ENCODE measurements around the gene MAN1B1.

The MAN1B1 gene

DNA sequence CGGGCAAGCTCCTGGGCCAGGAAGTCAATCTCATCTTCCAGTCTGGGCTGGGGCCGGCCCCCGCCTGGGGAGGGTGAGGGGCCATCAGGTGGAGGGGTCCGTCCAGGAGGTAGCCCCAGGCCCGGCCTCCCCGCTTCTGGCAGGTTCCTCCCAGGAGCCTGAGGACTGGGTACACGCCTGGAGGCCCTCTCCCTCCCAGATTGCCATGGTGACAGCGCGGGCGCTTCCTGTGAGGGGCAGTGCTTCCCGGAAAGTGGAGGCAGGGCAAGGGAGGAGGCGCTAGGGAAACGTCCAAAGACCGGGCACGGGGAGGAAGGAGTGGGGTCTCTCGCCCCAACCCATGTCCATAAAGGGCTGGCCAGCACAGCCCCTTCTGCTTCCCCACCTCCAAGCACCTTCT, 45.7 kb upstream of the MAN1B1 start:
- DNase-seq (ENCODE audit: low read depth), result no peak
- TF ChIP-seq, protein P1, sequence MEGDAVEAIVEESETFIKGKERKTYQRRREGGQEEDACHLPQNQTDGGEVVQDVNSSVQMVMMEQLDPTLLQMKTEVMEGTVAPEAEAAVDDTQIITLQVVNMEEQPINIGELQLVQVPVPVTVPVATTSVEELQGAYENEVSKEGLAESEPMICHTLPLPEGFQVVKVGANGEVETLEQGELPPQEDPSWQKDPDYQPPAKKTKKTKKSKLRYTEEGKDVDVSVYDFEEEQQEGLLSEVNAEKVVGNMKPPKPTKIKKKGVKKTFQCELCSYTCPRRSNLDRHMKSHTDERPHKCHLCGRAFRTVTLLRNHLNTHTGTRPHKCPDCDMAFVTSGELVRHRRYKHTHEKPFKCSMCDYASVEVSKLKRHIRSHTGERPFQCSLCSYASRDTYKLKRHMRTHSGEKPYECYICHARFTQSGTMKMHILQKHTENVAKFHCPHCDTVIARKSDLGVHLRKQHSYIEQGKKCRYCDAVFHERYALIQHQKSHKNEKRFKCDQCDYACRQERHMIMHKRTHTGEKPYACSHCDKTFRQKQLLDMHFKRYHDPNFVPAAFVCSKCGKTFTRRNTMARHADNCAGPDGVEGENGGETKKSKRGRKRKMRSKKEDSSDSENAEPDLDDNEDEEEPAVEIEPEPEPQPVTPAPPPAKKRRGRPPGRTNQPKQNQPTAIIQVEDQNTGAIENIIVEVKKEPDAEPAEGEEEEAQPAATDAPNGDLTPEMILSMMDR (IDR thresholded peaks at IDR 0.05; ENCODE audit: low read depth, low read length, missing control alignments), result no peak
- in situ Hi-C loops (cut with HindIII; ENCODE audit: low sequenced_read_pairs), result loop anchor here (25.0 kb wide), 1 partner anchor 254 kb away; the partner anchor contains the start of genes CCDC183 and TMEM141
- H3K4me3 ChIP-seq (ENCODE audit: low read depth, low read length), result no peak overlapping the region

DNA sequence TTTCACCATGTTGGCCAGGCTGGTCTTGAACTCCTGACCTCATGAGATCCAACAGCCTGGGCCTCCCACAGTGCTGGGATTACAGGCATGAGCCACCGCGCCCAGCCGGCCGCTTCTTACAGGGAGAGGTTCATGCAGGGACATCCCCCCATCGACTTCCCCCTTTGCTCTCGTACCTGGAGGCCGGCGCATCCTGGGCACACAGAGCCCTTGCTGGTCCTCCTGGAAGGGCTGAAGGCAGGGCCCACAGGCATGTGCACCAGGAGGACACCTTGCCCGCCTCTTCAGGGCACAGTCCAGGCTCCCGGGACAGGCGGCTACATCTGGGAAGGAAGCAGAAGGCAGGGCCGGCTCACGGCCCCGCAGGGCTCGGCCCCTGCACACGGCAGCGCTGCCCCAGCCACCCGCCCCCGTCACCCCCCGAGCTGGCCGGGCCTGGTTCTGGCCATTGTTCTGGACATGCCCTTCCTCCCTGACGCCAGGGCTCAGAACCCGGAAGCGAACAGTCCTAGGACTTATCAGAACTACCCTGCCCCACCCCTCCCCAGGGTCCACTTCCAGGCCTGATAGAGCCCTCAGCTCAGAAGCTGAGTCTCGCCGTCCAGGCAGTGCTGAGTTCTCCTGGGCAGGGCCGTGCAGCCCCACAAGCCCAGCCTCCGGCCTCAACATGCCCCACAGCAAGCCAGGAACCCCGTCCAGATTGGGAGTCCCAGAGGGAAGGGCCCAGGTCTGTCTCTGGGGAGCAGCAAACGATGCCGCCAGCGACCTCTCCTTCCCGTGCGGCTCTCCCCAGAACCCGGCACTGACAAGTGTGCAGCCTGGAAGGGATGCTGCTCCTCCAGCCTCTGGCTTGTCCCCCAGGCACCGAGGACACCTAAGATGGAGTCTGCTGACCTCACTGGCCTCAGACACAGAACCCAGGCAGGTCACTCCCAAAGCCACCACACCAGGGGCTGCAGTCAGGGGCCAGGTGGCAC, 43.7 kb upstream of the MAN1B1 start:
- in situ Hi-C loops (cut with HindIII; ENCODE audit: low sequenced_read_pairs), result loop anchor here (25.0 kb wide), 1 partner anchor 256 kb away; the partner anchor contains the start of genes CCDC183 and TMEM141
- TF ChIP-seq, protein P1 (IDR thresholded peaks at IDR 0.05; ENCODE audit: low read depth, low read length, missing control alignments), result no peak
- no peak overlapping the region for H3K4me3 ChIP-seq (ENCODE audit: low read depth, low read length)
- no peak for DNase-seq (ENCODE audit: low read depth)

DNA sequence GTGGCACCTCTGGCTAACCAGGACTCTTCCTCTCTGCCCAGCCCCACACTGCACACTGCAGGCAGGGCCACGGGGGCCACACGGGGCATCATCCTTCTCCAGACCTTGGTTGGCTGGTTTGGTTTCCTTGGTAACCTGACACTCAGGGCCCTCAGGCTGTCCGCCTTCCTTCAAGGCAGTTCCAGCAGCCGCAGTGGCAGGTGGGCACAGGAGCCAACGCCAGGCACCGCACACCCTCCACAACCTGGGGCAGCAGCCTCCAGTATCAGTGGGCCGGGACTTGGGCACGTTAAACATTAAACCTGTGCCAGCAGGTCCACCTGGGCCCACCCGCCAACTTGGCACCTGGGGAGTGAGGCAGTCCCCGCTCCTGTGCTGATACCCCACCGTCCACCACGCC, 42.7 kb upstream of the MAN1B1 start:
- in situ Hi-C loops (cut with HindIII; ENCODE audit: low sequenced_read_pairs), result loop anchor here (25.0 kb wide), 1 partner anchor 257 kb away; the partner anchor contains the start of genes CCDC183 and TMEM141
- H3K4me3 ChIP-seq (ENCODE audit: low read depth, low read length), result no peak overlapping the region
- no peak for DNase-seq (ENCODE audit: low read depth)
- TF ChIP-seq, protein P1 (IDR thresholded peaks at IDR 0.05; ENCODE audit: low read depth, low read length, missing control alignments), result no peak

DNA sequence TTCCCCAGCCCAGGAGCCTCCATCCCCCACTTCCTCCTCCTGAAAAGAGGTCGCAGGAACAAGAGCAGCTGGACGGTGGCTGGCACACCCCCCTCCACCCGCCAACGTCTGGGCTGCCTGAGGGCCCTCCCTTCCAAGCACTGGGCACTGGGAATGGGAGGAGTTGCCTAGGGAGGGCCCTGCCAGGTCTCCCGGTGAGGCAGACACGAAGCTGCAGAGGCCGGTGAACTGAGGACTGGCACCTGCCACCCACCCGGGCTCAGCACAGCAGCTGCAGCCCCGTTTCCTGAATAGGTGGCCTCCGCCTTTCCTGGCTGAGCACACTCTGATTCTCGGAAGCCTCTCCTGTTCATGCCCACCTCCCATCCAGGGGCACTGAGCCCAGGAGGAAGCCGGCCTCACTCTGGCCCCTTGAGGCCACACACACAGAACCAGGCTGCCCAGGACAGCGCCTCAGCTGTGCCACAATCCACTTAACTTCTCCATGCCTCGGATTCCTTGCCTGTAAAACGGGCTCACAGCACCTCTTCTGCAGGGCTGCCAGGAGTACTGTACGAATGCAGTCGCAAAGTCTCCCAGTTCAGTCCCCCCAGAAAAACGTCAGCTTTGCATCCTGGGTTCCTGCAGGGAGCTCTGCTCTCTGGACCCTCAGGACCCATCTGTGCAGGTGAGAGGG, 42.1 kb upstream of the MAN1B1 start:
- in situ Hi-C loops (cut with HindIII; ENCODE audit: low sequenced_read_pairs), result loop anchor here (25.0 kb wide), 1 partner anchor 257 kb away; the partner anchor contains the start of genes CCDC183 and TMEM141
- H3K4me3 ChIP-seq (ENCODE audit: low read depth, low read length), result peak overlapping the region; percentile 52
- DNase-seq (ENCODE audit: low read depth), result no peak

DNA sequence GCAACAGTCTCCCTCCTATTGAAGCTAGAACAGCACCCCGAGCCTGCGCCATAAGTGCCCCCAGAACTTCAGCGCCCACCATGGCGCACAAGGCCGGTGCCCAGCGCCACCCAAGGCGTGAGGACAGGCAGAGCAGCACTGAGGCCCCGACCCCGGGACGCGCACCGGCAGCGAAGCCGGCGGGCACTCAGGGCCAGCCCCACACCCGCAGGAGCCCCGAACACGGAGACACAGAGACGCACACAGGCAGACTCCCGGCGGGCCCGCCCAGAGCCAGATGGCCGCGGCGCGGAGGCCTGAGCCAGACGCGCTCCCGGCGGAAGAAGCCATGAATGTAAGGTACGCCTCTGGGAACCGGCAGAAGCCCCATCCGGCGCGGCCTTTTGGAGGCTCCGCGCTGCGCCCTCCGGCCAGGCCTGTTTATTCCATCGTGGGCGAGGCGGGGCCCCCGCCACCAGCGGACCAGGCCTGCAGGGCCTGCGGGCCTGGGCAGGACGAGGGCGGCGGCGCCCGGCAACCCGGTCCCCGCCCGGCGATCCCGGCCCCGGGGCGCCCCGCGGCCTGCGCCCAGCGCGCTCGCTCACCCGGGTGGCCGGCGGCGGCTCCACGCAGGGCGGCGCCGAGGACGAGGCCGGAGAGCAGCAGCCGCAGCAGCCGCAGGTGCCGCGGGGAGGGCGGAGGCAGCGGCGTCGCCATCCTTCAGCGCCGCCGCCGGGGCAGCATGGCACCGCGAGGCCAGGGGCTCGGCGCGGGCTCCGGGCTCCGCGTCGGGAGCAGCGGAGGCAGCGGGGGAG, 41.3 kb upstream of the MAN1B1 start:
- TF ChIP-seq, protein P1 (IDR thresholded peaks at IDR 0.05; ENCODE audit: low read depth, low read length, missing control alignments), result no peak
- peak overlapping the region; percentile 52 for H3K4me3 ChIP-seq (ENCODE audit: low read depth, low read length)
- DNase-seq (ENCODE audit: low read depth), result no peak
- in situ Hi-C loops (cut with HindIII; ENCODE audit: low sequenced_read_pairs), result loop anchor here (25.0 kb wide), 1 partner anchor 258 kb away; the partner anchor contains the start of genes CCDC183 and TMEM141

More for the DNA sequence above, 42.1 kb upstream of the MAN1B1 start:
- TF ChIP-seq, protein P1 (IDR thresholded peaks at IDR 0.05; ENCODE audit: low read depth, low read length, missing control alignments), result no peak
